NCI-H2227 (cell line): ENCODE measurements around the gene INPP4B.

Experiments
- DNase-seq: peaks from one replicate; lab custom pipeline; 2025; ENCODE audit not compliant: unreplicated experiment; lab: John Stamatoyannopoulos, UW

Gene INPP4B

GRCh38 chr4:142036795-142037583, 809.1 kb downstream of the INPP4B start:
- no peak for DNase-seq

DNA sequence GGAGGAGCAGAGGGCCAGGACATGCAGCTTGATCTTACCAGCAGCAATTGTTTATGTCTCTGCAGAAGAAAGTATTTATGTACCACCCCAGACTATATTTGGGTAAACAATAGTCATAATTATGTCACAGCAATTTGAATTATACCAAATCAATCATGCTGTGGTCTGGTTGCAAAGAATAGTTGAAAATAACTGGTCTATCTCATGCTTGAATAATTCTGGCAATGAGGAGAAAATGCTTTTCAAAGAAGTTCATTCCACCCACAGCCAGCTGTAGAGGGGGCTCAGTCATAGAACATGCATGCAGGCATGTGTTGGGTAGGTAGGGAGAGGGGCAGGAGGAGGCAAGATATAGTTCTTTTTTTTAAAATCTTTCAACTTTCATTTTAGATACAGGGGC, 810.5 kb downstream of the INPP4B start:
- no peak for DNase-seq

DNA sequence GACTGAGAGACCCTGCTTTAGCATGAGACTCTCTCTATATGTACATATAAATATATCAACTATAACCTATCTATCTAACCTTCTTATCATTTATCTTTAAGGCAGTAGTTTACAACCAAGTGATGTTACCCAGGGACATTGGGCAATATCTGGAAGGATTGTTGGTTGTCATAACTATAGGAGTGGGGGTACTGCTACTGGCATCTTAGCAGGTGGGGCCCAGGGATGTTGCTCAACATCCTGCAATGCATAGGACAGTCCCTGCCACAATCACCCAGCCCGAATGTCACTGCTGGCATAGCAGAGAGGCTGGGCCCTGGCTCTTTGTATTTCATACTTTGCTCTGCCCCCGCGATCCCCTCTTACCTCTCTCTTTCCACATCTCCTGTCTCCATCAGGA, 812.0 kb downstream of the INPP4B start:
- DNase-seq = no peak

- no peak for DNase-seq
Measured at GRCh38 chr4:142030010-142030409, 816.1 kb downstream of the INPP4B start.

DNA sequence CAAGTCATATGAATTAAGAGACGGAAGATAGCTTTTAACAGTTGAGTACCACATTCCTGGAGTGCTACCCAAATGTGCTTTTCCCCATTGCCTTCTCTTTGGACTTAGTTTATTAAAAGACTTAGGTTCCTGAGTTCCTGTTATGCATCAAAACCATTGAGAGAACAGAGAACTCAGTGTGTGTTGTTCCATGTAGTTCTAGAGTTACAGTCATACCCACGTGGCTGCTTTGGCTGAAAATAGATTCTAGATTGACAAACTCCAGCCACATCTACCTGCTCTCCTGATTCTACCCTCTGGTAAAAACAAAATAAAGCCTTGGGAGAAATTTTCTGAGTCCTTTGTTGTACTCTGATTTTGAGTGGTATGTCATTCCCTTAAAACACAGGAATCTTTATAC, 824.3 kb downstream of the INPP4B start:
- no peak for DNase-seq

- no peak for DNase-seq
Measured at GRCh38 chr4:142021181-142021580, 824.9 kb downstream of the INPP4B start.

GRCh38 chr4:142016031-142016430, 830.1 kb downstream of the INPP4B start:
- no peak for DNase-seq

- DNase-seq = no peak
Measured at GRCh38 chr4:142009751-142010150, 836.4 kb downstream of the INPP4B start.

- no peak for DNase-seq
Measured at GRCh38 chr4:142005519-142005918, 840.6 kb downstream of the INPP4B start.

- no peak for DNase-seq
Measured at GRCh38 chr4:141999446-142000143, 846.5 kb downstream of the INPP4B start.

- DNase-seq = no peak
Measured at GRCh38 chr4:141995056-141995455, 851.0 kb downstream of the INPP4B start.

- no peak for DNase-seq
Measured at GRCh38 chr4:141977433-141977832, 868.7 kb downstream of the INPP4B start.
